ENCODE measurements around the gene KRT6B. TPM values are rescaled to one million over a fixed set of nuclear protein-coding genes. Genes with fewer than 3 reads are reported as not detected.
"Not testable (repeated sequence)": the region's sequence is repeated elsewhere in the genome, so short reads cannot be mapped to it uniquely, and the experiment has no call there.

Gene KRT6B
- not detected in 2 replicates for total RNA-seq
- long read RNA-seq: 0 reads

DNA sequence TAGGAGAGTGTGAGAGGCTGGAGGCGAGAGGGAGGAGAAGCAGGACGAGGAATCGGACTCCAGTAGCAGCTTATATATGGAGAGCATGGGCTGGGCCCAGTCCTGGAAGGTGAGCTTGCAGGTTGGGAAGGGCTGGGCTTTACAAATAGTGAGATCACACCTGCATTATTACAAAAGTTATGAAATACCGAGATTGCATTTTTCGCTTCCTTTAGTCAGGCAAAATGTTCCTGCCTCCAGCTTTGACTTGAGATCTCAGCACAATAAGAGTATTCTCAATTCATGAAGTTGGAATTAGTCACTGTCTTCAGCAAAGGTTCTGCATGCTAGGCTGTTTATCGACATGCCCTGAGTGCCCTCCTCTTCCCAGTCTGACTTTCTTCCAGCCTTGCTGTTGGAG lies at the start of gene KRT6B:
Gene KRT6B (minus strand): TSS at position 46 of the 400 bp plus-strand sequence. CDS start 68 bp downstream, outside the sequence.
- no peak within 1 kb of the TSS for H3K4me3 Mint-ChIP-seq (ENCODE audit: low read depth)
- no peak for DNase-seq (ENCODE audit: low spot score, unreplicated experiment)
- no peaks in the 10 kb centered on the region for H3K36me3 Mint-ChIP-seq (ENCODE audit: insufficient read depth)
- peaks cover 17% of the 10 kb centered on the region for H3K27me3 Mint-ChIP-seq
- peaks cover 8% of the 10 kb centered on the region for H3K4me1 Mint-ChIP-seq (ENCODE audit: low read depth)
- H3K27ac Mint-ChIP-seq: no peak within 1 kb of the TSS
- no peaks in the 10 kb centered on the region for H3K9me3 Mint-ChIP-seq (ENCODE audit: low read depth)
- TF ChIP-seq, protein P1, sequence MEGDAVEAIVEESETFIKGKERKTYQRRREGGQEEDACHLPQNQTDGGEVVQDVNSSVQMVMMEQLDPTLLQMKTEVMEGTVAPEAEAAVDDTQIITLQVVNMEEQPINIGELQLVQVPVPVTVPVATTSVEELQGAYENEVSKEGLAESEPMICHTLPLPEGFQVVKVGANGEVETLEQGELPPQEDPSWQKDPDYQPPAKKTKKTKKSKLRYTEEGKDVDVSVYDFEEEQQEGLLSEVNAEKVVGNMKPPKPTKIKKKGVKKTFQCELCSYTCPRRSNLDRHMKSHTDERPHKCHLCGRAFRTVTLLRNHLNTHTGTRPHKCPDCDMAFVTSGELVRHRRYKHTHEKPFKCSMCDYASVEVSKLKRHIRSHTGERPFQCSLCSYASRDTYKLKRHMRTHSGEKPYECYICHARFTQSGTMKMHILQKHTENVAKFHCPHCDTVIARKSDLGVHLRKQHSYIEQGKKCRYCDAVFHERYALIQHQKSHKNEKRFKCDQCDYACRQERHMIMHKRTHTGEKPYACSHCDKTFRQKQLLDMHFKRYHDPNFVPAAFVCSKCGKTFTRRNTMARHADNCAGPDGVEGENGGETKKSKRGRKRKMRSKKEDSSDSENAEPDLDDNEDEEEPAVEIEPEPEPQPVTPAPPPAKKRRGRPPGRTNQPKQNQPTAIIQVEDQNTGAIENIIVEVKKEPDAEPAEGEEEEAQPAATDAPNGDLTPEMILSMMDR (IDR thresholded peaks at IDR 0.05; ENCODE audit: unreplicated experiment): no peak

DNA sequence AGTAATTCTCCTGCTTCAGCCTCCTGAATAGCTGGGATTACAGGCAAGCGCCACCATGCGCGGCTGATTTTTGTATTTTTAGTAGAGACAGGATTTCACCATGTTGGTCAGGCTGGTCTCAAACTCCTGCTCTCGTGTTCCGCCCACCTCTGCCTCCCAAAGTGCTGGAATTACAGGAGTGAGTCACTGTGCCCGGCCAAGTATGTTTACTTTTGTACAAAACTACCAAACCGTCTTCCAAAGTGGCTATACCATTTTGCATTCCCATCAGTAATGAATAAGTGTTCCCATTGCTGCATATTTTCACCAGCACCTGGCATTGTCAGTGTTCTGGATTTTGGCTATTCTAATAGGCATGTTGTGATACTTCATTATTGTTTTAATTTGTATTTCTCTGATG lies 49.5 kb upstream of the KRT6B start:
- Mint-ChIP-seq H3K27ac (no peak overlapping the region), H3K27me3 (peaks cover 7% of the 10 kb centered on the region), H3K9me3 (ENCODE audit: low read depth) (peaks cover 12% of the 10 kb centered on the region), H3K4me1 (ENCODE audit: low read depth) (no peaks in the 10 kb centered on the region), H3K4me3 (ENCODE audit: low read depth) (no peak overlapping the region), H3K36me3 (ENCODE audit: insufficient read depth) (no peaks in the 10 kb centered on the region)
- TF ChIP-seq, protein P1 (IDR thresholded peaks at IDR 0.05; ENCODE audit: unreplicated experiment): no peak
- DNase-seq (ENCODE audit: low spot score, unreplicated experiment): no peak

DNA sequence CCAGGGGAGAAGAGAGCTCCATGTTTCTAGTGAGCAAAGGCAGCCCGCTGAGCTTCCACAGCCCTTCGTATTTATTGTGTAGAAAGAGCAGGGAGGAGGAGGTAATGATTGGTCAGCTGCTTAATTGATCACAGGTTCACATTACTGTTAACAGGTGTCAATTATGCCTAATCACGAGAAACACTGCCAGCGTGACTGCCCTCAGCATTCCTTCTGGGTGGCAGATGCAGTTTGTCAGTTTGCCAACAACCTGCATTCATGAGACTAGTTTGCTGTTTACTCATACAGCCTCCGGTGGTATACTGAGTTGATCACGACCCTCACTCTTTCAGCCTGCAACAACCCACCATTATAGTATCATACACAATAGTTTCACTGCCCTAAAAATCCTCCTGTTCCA lies 48.6 kb upstream of the KRT6B start:
- not testable (repeated sequence) for H3K27me3 Mint-ChIP-seq

DNA sequence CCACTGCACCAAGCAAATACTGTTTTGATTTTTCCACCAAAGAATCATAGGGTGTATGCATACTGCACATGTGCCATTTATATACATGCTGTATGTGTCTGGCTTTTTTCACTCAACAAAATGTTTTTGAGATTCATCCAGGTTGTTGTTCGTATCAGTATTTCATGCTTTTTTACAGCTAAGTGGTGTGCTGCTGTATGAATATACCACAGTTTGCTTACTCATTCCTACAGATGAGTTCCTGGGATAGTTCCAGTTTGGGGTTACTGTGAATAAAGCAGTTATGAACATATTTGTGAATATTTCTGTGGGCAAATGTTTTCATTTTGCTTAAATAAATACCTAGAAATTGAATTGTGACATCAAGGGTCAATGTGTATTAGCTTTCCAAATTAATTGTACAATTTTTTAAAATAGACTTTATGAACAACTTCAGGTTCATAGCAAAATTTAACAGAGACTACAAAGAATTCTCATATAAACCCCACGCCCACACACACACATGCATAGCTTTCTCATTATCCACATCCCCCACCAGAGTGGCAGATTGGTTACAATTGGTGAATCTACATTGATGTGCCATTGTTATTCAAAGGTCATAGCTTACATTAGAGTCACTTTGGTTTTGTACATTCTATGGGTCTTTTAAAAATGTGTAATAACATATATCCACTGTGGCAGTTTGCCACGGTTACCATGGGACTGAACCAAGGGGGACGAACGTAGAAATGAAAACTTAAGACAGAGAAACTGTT lies 48.0 kb upstream of the KRT6B start:
- H3K4me3 Mint-ChIP-seq (ENCODE audit: low read depth): no peak overlapping the region
- DNase-seq (ENCODE audit: low spot score, unreplicated experiment): no peak
- H3K4me1 Mint-ChIP-seq (ENCODE audit: low read depth): peaks cover 3% of the 10 kb centered on the region
- peaks cover 12% of the 10 kb centered on the region for H3K9me3 Mint-ChIP-seq (ENCODE audit: low read depth)
- H3K27ac Mint-ChIP-seq: no peak overlapping the region
- TF ChIP-seq, protein P1 (IDR thresholded peaks at IDR 0.05; ENCODE audit: unreplicated experiment): no peak
- peaks cover 8% of the 10 kb centered on the region for H3K27me3 Mint-ChIP-seq
- H3K36me3 Mint-ChIP-seq (ENCODE audit: insufficient read depth): no peaks in the 10 kb centered on the region

More for the DNA sequence above, 48.6 kb upstream of the KRT6B start:
- H3K4me3 Mint-ChIP-seq (ENCODE audit: low read depth); H3K36me3 Mint-ChIP-seq (ENCODE audit: insufficient read depth); H3K27ac Mint-ChIP-seq; H3K4me1 Mint-ChIP-seq (ENCODE audit: low read depth); DNase-seq (ENCODE audit: low spot score, unreplicated experiment): not testable (repeated sequence)
- peaks cover 12% of the 10 kb centered on the region for H3K9me3 Mint-ChIP-seq (ENCODE audit: low read depth)

DNA sequence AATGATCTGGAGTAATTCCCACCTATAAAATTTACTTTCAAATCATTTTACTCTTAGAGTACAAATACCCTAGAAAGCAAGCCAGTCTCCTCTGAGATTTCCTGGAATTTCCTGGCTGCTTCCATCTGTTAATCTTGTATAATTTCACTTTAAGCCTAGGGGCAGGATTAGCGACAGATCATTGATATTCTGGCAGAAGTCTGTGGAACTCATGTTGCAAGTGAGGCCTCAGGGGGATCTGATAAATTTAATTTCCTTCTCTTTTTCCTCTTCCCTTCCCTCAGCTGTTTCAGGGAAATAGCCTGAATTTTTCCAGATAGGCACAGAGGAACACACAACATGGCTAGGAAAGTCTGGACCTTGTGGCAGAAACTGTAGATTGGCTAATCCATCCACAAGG lies 47.0 kb upstream of the KRT6B start:
- no peak for DNase-seq (ENCODE audit: low spot score, unreplicated experiment)
- peaks cover 12% of the 10 kb centered on the region for H3K9me3 Mint-ChIP-seq (ENCODE audit: low read depth)
- no peak overlapping the region for H3K4me3 Mint-ChIP-seq (ENCODE audit: low read depth)
- H3K36me3 Mint-ChIP-seq (ENCODE audit: insufficient read depth): no peaks in the 10 kb centered on the region
- H3K27me3 Mint-ChIP-seq: peaks cover 16% of the 10 kb centered on the region
- no peak overlapping the region for H3K27ac Mint-ChIP-seq
- TF ChIP-seq, protein P1 (IDR thresholded peaks at IDR 0.05; ENCODE audit: unreplicated experiment): no peak
- H3K4me1 Mint-ChIP-seq (ENCODE audit: low read depth): peaks cover 3% of the 10 kb centered on the region

DNA sequence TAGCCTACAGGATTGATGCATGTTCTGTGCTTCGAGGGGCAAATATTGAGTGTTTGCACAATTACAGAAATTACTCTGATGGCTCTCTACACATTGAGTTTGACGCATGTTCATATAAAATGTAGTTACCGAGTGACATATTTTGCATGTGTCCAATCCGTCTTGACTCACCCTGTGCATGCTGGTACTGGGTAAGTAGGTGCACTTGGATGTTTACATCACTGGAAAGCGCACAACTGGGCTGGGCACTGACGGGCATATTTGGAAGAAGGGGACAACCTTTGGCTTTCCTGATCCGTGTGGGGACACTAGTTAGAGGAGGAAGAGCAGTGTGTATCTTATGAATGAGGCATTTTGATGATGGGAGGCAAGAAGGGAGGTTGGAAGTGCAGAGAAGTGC lies 46.0 kb upstream of the KRT6B start:
- H3K9me3 Mint-ChIP-seq (ENCODE audit: low read depth): peaks cover 9% of the 10 kb centered on the region

More for the DNA sequence above, 46.0 kb upstream of the KRT6B start:
- Mint-ChIP-seq H3K36me3 (ENCODE audit: insufficient read depth) (no peaks in the 10 kb centered on the region), H3K27ac (no peak overlapping the region), H3K4me1 (ENCODE audit: low read depth) (peaks cover 3% of the 10 kb centered on the region), H3K27me3 (peaks cover 19% of the 10 kb centered on the region), H3K4me3 (ENCODE audit: low read depth) (no peak overlapping the region)
- TF ChIP-seq, protein P1 (IDR thresholded peaks at IDR 0.05; ENCODE audit: unreplicated experiment): no peak
- DNase-seq (ENCODE audit: low spot score, unreplicated experiment): no peak
